Limb (tissue), 2 donors: Measurements from ENCODE around the gene ACYP1.

ENCODE experiments used
- DNase-seq, 2 donors: peaks; one replicate each; pipeline ENCODE4 v3.0.0-alpha.2; 2016; ENCODE audit errors: extremely low spot score in 2 of 2

ACYP1 gene

GRCh38 chr14:75040959-75041358 lies 22.9 kb downstream of the ACYP1 start:
- no peak for DNase-seq

- no peak for DNase-seq
Measured at GRCh38 chr14:75040507-75040906, 23.3 kb downstream of the ACYP1 start.

- DNase-seq: no peak
Measured at GRCh38 chr14:75032939-75033338, 30.9 kb downstream of the ACYP1 start.

GRCh38 chr14:75030147-75030546 lies 33.7 kb downstream of the ACYP1 start:
- DNase-seq: no peak

GRCh38 chr14:75025876-75026275 lies 37.9 kb downstream of the ACYP1 start:
- no peak for DNase-seq

GRCh38 chr14:75025082-75025481 lies 38.7 kb downstream of the ACYP1 start:
- no peak for DNase-seq

- no peak for DNase-seq
Measured at GRCh38 chr14:75023108-75023507, 40.7 kb downstream of the ACYP1 start.

GRCh38 chr14:75022655-75023054 lies 41.2 kb downstream of the ACYP1 start:
- DNase-seq: no peak

- DNase-seq: no peak
Measured at GRCh38 chr14:75018694-75019093, 45.1 kb downstream of the ACYP1 start.

- DNase-seq: no peak
Measured at GRCh38 chr14:75016815-75017214, 47.0 kb downstream of the ACYP1 start.

GRCh38 chr14:75015496-75015895 lies 48.3 kb downstream of the ACYP1 start:
- DNase-seq: no peak

- DNase-seq: no peak
Measured at GRCh38 chr14:75013290-75013689, 50.5 kb downstream of the ACYP1 start.

GRCh38 chr14:75011356-75011994 lies 52.3 kb downstream of the ACYP1 start:
- no peak for DNase-seq

GRCh38 chr14:75010472-75011093 lies 53.2 kb downstream of the ACYP1 start:
- DNase-seq: no peak

- DNase-seq: no peak
Measured at GRCh38 chr14:75009176-75009575, 54.6 kb downstream of the ACYP1 start.

GRCh38 chr14:75005357-75005756 lies 58.5 kb downstream of the ACYP1 start:
- no peak for DNase-seq

- no peak for DNase-seq
Measured at GRCh38 chr14:75003250-75004027, 60.4 kb downstream of the ACYP1 start.
